HG03378 (cell line): Measurements from ENCODE around the gene TNS4.

Experiments used
- ATAC-seq: cut with Tn5 transposase; IDR thresholded peaks from one replicate; pipeline ENCODE4 v1.9.1; 2021; ENCODE audit warnings: mild to moderate bottlenecking, moderate library complexity; ENCODE audit not compliant: unreplicated experiment

The TNS4 gene

GRCh38 chr17:40443196-40443987 lies 58.0 kb downstream of the TNS4 start, which contains the start of gene IGFBP4:
IGFBP4 (plus strand) TSS chr17:40443450; CDS start chr17:40443736, 286 bp downstream.
- no peak for ATAC-seq

GRCh38 chr17:40442392-40443195 lies 58.8 kb downstream of the TNS4 start:
- ATAC-seq, result no peak

GRCh38 chr17:40440166-40440565 lies 61.3 kb downstream of the TNS4 start:
- ATAC-seq, result no peak

- ATAC-seq, result no peak
Measured at GRCh38 chr17:40437095-40437732, 64.2 kb downstream of the TNS4 start.

GRCh38 chr17:40436636-40437035 lies 64.8 kb downstream of the TNS4 start:
- ATAC-seq, result no peak

GRCh38 chr17:40433551-40434415 lies 67.6 kb downstream of the TNS4 start:
- ATAC-seq, result no peak

GRCh38 chr17:40432864-40433528 lies 68.4 kb downstream of the TNS4 start:
- ATAC-seq, result no peak

- no peak for ATAC-seq
Measured at GRCh38 chr17:40431231-40431602, 70.2 kb downstream of the TNS4 start.

GRCh38 chr17:40430272-40431230 lies 70.9 kb downstream of the TNS4 start:
- no peak for ATAC-seq

GRCh38 chr17:40427002-40427491 lies 74.4 kb downstream of the TNS4 start:
- ATAC-seq, result no peak
